ENCODE data around the gene GALNS. TPM values are rescaled to one million over a fixed set of nuclear protein-coding genes. Genes with fewer than 3 reads are reported as not detected.
"Not testable (repeated sequence)": the region's sequence is repeated elsewhere in the genome, so short reads cannot be mapped to it uniquely, and the experiment has no call there.

GALNS gene
- total and polyA plus RNA-seq, 11 donors: 10.7 to 22.7 (median 14.1) TPM

DNA sequence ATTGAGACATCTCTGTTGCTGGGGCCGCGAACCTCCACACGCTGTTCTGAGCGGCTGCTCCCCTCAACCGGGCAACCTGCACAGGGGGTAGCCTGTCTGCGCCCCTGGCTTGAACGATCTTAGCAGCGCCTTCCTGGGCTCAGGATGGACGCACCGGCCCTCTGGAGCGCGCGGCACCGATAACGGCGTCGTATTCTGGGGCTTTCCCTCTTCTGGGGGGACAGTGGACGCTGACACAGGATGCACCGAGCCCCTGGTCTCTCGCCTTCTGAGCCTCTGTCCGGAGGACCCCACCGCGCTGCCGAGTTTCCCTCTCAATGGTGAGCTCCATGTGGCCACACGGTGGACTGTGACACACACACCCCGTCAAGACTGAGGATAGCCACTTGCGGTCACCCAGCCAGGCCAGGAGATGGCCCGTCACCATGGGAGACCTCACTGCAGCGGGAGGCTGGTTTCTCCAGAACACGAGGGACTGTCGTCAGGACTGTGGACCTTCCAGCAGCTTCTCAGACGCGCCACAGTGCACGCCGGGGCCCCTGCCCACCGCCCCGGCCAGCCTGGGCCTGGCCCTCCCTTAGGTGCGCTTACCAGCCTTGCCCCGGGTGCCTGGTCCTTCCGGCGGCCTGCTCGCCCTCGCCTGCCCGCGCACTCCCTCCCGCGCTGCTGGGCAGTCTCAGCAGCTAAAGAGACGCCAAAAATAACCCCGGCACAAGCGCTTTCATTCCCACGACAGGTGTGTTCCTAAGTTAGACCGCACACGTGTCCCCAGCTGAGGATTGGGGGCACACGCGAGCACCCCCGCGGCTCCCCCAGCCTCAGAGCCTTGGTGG, 39.7 kb upstream of the GALNS start:
- DNase-seq: no peak
- H3K4me3 ChIP-seq: no peak overlapping the region
- peak in 2 of 4 donors; percentile 18 to 25 for ATAC-seq
- TF ChIP-seq, protein P1, sequence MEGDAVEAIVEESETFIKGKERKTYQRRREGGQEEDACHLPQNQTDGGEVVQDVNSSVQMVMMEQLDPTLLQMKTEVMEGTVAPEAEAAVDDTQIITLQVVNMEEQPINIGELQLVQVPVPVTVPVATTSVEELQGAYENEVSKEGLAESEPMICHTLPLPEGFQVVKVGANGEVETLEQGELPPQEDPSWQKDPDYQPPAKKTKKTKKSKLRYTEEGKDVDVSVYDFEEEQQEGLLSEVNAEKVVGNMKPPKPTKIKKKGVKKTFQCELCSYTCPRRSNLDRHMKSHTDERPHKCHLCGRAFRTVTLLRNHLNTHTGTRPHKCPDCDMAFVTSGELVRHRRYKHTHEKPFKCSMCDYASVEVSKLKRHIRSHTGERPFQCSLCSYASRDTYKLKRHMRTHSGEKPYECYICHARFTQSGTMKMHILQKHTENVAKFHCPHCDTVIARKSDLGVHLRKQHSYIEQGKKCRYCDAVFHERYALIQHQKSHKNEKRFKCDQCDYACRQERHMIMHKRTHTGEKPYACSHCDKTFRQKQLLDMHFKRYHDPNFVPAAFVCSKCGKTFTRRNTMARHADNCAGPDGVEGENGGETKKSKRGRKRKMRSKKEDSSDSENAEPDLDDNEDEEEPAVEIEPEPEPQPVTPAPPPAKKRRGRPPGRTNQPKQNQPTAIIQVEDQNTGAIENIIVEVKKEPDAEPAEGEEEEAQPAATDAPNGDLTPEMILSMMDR (IDR thresholded peaks at IDR 0.05): no peak
- TF ChIP-seq POLR2A (IDR thresholded peaks at IDR 0.05): no peak
- no peak overlapping the region for H3K27ac ChIP-seq
- WGBS, 4 donors: 77 to 88% (median 83%) methylated on average over 40 to 57 of the region's 57 CpGs
- H3K4me1 ChIP-seq: peaks cover 0 to 8% (median 0%) of the 10 kb centered on the region in 12 donors
- intact Hi-C loops (cut with DNase I): no loop called here
- H3K9me3 ChIP-seq: no peaks in the 10 kb centered on the region
- no peaks in the 10 kb centered on the region for H3K27me3 ChIP-seq
- H3K36me3 ChIP-seq: peaks cover 0 to 56% (median 20%) of the 10 kb centered on the region in 9 donors

GRCh38 chr16:88895335-88895734, 38.6 kb upstream of the GALNS start:
- H3K27ac ChIP-seq: no peak overlapping the region
- no peak for ATAC-seq
- 93 to 95% (median 94%) methylated on average over 8 to 22 of the region's 22 CpGs for WGBS, 4 donors

DNA sequence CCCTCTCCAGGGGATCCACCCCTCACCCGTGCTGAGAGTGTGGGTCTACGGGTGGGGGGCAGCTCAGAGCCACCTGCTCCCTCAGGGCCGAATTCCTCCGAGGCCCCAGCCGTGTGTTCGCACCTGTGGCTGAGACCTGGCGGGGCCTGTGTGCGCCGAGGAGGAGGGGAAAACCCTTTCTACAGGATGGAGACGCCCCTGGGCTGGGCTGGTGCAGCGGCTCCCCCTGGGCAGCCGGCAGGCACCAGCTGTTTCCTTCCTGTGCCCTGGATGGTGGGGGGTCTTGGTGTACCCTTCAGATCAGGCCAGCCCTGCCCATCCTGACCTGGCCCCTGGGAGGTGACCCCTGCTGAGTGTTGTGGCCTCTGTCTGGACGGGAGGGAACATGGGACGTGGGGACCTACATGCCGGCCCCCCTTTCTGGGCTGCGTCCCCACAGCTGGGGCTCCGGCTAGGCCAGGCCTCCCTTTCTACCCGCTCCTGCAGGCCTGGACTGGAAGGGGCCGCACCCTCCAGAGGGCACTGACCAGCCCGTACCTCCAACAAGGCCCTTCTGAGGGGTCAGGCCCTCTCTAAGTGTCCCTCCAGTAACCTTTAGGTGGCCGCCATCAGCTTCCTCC, 38.0 kb upstream of the GALNS start:
- ATAC-seq (no peak), DNase-seq (no peak)
- Histone ChIP-seq H3K27ac (no peak overlapping the region), H3K4me3 (no peak overlapping the region), H3K4me1 (peaks cover 0 to 8% (median 0%) of the 10 kb centered on the region in 12 donors), H3K36me3 (peaks cover 0 to 49% (median 21%) of the 10 kb centered on the region in 9 donors), H3K27me3 (no peaks in the 10 kb centered on the region), H3K9me3 (no peaks in the 10 kb centered on the region)
- no peak for TF ChIP-seq POLR2A (IDR thresholded peaks at IDR 0.05)
- TF ChIP-seq, protein P1 (IDR thresholded peaks at IDR 0.05): no peak
- intact Hi-C loops (cut with DNase I): no loop called here
- WGBS, 4 donors: 86 to 92% (median 87%) methylated on average over 11 to 21 of the region's 21 CpGs

More at GRCh38 chr16:88895335-88895734, 38.6 kb upstream of the GALNS start:
- intact Hi-C loops (cut with DNase I): no loop called here
- H3K36me3 ChIP-seq: peaks cover 0 to 54% (median 17%) of the 10 kb centered on the region in 9 donors
- DNase-seq: no peak
- no peak for TF ChIP-seq POLR2A (IDR thresholded peaks at IDR 0.05)
- TF ChIP-seq, protein P1 (IDR thresholded peaks at IDR 0.05): no peak
- H3K9me3 ChIP-seq: no peaks in the 10 kb centered on the region
- peaks cover 0 to 8% (median 0%) of the 10 kb centered on the region in 12 donors for H3K4me1 ChIP-seq
- no peak overlapping the region for H3K4me3 ChIP-seq
- no peaks in the 10 kb centered on the region for H3K27me3 ChIP-seq

DNA sequence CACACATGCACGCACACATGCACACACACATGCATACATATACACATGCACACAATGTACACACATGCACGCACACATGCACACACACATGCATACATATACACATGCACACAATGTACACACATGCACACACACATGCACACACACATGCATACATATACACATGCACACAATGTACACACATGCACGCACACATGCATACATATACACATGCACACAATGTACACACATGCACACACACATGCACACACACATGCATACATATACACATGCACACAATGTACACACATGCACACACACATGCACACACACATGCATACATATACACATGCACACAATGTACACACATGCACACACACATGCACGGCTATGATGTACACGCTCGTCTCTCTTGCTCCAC, 37.5 kb upstream of the GALNS start:
- H3K9me3 ChIP-seq; H3K4me3 ChIP-seq; DNase-seq; H3K27ac ChIP-seq; ATAC-seq; H3K27me3 ChIP-seq; intact Hi-C loops (cut with DNase I): not testable (repeated sequence)
- Histone ChIP-seq H3K36me3 (peaks cover 0 to 46% (median 23%) of the 10 kb centered on the region in 9 donors), H3K4me1 (peaks cover 0 to 12% (median 0%) of the 10 kb centered on the region in 12 donors)
- 94 to 100% (median 97%) methylated on average over 2 to 5 of the region's 6 CpGs for WGBS, 4 donors

All from heart left ventricle (tissue), 16 donors.